H9 (cell line): ENCODE data around the gene POLA1. TPM values are rescaled to one million over a fixed set of nuclear protein-coding genes. Genes with fewer than 3 reads are reported as not detected.

ENCODE experiments used
- DNase-seq: peaks from one replicate; pipeline ENCODE4 v3.0.0-alpha.2; 2017
- H2AFZ ChIP-seq: one replicate; pipeline ENCODE4 v1.6.1; 2013; ENCODE audit warnings: mild to moderate bottlenecking, low read length, control low read depth, moderate library complexity
- H2AK5ac ChIP-seq: 2 replicates; pipeline ENCODE4 v1.6.1; 2013; ENCODE audit warnings: low read length, control low read depth, mixed read lengths; ENCODE audit not compliant: insufficient read length
- H2BK120ac ChIP-seq: one replicate; pipeline ENCODE4 v1.6.1; 2013; ENCODE audit warnings: low read depth, mild to moderate bottlenecking, low read length, control low read depth, inconsistent platforms; ENCODE audit not compliant: poor library complexity, severe bottlenecking
- H2BK12ac ChIP-seq: 2 replicates; pipeline ENCODE4 v1.6.1; 2013; ENCODE audit warnings: low read length, control low read depth, mixed read lengths, low read depth; ENCODE audit not compliant: insufficient read length
- H2BK15ac ChIP-seq: 2 replicates; pipeline ENCODE4 v1.6.1; 2013; ENCODE audit warnings: low read depth, low read length, control low read depth
- H2BK20ac ChIP-seq: one replicate; pipeline ENCODE4 v1.6.1; 2013; ENCODE audit warnings: low read depth, mild to moderate bottlenecking, low read length, control low read depth, inconsistent platforms; ENCODE audit not compliant: poor library complexity, severe bottlenecking
- H2BK5ac ChIP-seq: 2 replicates; pipeline ENCODE4 v1.6.1; 2013; ENCODE audit warnings: low read length, control low read depth, mixed read lengths; ENCODE audit not compliant: insufficient read length
- H3K14ac ChIP-seq: 2 replicates; pipeline ENCODE4 v1.6.1; 2013; ENCODE audit warnings: low read length, control low read depth; ENCODE audit not compliant: insufficient read depth
- H3K18ac ChIP-seq: 2 replicates; pipeline ENCODE4 v1.6.1; 2013; ENCODE audit warnings: low read depth, mild to moderate bottlenecking, mixed read lengths, low read length, control low read depth; ENCODE audit not compliant: insufficient read length
- H3K23ac ChIP-seq: 2 replicates; pipeline ENCODE4 v1.6.1; 2013; ENCODE audit warnings: low read length, control low read depth, mixed read lengths, low read depth; ENCODE audit not compliant: insufficient read length
- H3K23me2 ChIP-seq: 2 replicates; pipeline ENCODE4 v1.6.1; 2013; ENCODE audit warnings: low read depth, mild to moderate bottlenecking, mixed read lengths, low read length, control low read depth; ENCODE audit not compliant: insufficient read length, poor library complexity, severe bottlenecking
- H3K27ac ChIP-seq: 2 replicates; pipeline ENCODE4 v1.5.1; 2013; ENCODE audit warnings: low read length, control low read depth, mixed read lengths, low read depth; ENCODE audit not compliant: insufficient read length
- H3K27me3 ChIP-seq: 2 replicates; pipeline ENCODE4 v1.6.1; 2013; ENCODE audit warnings: low read length, control low read depth, inconsistent platforms; ENCODE audit not compliant: insufficient read depth
- H3K4ac ChIP-seq: 2 replicates; pipeline ENCODE4 v1.6.1; 2013; ENCODE audit warnings: low read depth, mild to moderate bottlenecking, control low read depth, inconsistent platforms, low read length, moderate library complexity
- H3K4me1 ChIP-seq: 2 replicates; pipeline ENCODE4 v1.6.1; 2013; ENCODE audit warnings: low read length, control low read depth, inconsistent platforms; ENCODE audit not compliant: insufficient read depth
- H3K4me2 ChIP-seq: 2 replicates; pipeline ENCODE4 v1.6.1; 2013; ENCODE audit warnings: low read length, control low read depth, mixed read lengths; ENCODE audit not compliant: insufficient read length, insufficient read depth
- H3K56ac ChIP-seq: 2 replicates; pipeline ENCODE4 v1.6.1; 2013; ENCODE audit warnings: low read depth, mild to moderate bottlenecking, mixed read lengths, low read length, control low read depth; ENCODE audit not compliant: insufficient read length
- H3K79me1 ChIP-seq: 2 replicates; pipeline ENCODE4 v1.6.1; 2013; ENCODE audit warnings: low read depth, mild to moderate bottlenecking, moderate library complexity, low read length, control low read depth, inconsistent platforms; ENCODE audit not compliant: insufficient read depth, poor library complexity, severe bottlenecking
- H3K79me2 ChIP-seq: 2 replicates; pipeline ENCODE4 v1.6.1; 2013; ENCODE audit warnings: low read length, control low read depth, inconsistent platforms; ENCODE audit not compliant: insufficient read depth
- H3K9ac ChIP-seq: 2 replicates; pipeline ENCODE4 v1.6.1; 2013; ENCODE audit warnings: low read length, control low read depth, mixed read lengths; ENCODE audit not compliant: insufficient read length; ENCODE audit errors: extremely low read depth
- H3K9me3 ChIP-seq: one replicate; pipeline ENCODE4 v1.6.1; 2013; ENCODE audit warnings: low read depth, low read length, inconsistent platforms; ENCODE audit not compliant: control insufficient read depth
- H3T11ph ChIP-seq: one replicate; pipeline ENCODE4 v1.6.1; 2013; ENCODE audit warnings: mild to moderate bottlenecking, low read length, control low read depth, inconsistent platforms
- H4K20me1 ChIP-seq: one replicate; pipeline ENCODE4 v1.6.1; 2013; ENCODE audit not compliant: control insufficient read depth, insufficient read length, insufficient read depth
- H4K5ac ChIP-seq: 2 replicates; pipeline ENCODE4 v1.6.1; 2013; ENCODE audit warnings: low read depth, mild to moderate bottlenecking, mixed read lengths, low read length, control low read depth; ENCODE audit not compliant: insufficient read length
- H4K8ac ChIP-seq: replicated peaks from 2 replicates; pipeline ENCODE4 v1.6.1; 2013; ENCODE audit warnings: low read length, control low read depth, mixed read lengths, low read depth; ENCODE audit not compliant: insufficient read length
- H4K91ac ChIP-seq: 2 replicates; pipeline ENCODE4 v1.6.1; 2013; ENCODE audit warnings: low read depth, mild to moderate bottlenecking, moderate library complexity, mixed read lengths, low read length, control low read depth; ENCODE audit not compliant: insufficient read length
- H3K27ac Mint-ChIP-seq, 3 experiments: 2 replicates in 2 of 3; 3 replicates in 1 of 3; pipeline ENCODE4 v1.8.0; 2020 to 2021; ENCODE audit warnings: mixed read lengths in 3 of 3, mild to moderate bottlenecking in 1 of 3, moderate library complexity in 1 of 3
- H3K27me3 Mint-ChIP-seq: 2 replicates; pipeline ENCODE4 v1.8.0; 2021; ENCODE audit warnings: low read depth, mild to moderate bottlenecking, moderate library complexity, mixed read lengths
- H3K36me3 Mint-ChIP-seq, 3 experiments: 2 replicates in 2 of 3; 3 replicates in 1 of 3; pipeline ENCODE4 v1.8.0; 2020 to 2021; ENCODE audit warnings: low read depth in 3 of 3, mixed read lengths in 3 of 3; ENCODE audit not compliant: insufficient read depth in 1 of 3
- H3K4me1 Mint-ChIP-seq, 2 experiments: 2 replicates each; pipeline ENCODE4 v1.8.0; 2020; ENCODE audit warnings: mixed read lengths in 2 of 2
- H3K4me3 Mint-ChIP-seq, 2 experiments: 2 replicates in 1 of 2; 3 replicates in 1 of 2; pipeline ENCODE4 v1.8.0; 2020 to 2021; ENCODE audit warnings: mild to moderate bottlenecking in 2 of 2, mixed read lengths in 2 of 2, moderate library complexity in 1 of 2
- H3K9me3 Mint-ChIP-seq, 2 experiments: 2 replicates in 1 of 2; 3 replicates in 1 of 2; pipeline ENCODE4 v1.8.0; 2020; ENCODE audit warnings: mild to moderate bottlenecking in 2 of 2, mixed read lengths in 2 of 2, moderate library complexity in 1 of 2
- WGBS: extraction: QIAGEN DNeasy Blood & Tissue Kit; methylation state at CpG from one replicate; pipeline ENCODE4 v1.1.7; 2013; ENCODE audit warnings: missing lambda C conversion rate, low lambda C conversion rate, mixed read lengths; ENCODE audit not compliant: insufficient read length; ENCODE audit errors: extremely low coverage; 5-methylcytosine and 5-hydroxymethylcytosine counted together
- total RNA-seq: library from RNA; stranded (reverse); gene quantifications from 2 replicates; pipeline ENCODE4 v1.2.1, GENCODE V29; 2021
- TF ChIP-seq, protein P1 (sequence below): fragments of 200-600 bp; sonication (generic); conservative IDR thresholded peaks from 3 replicates; pipeline ENCODE4 v1.8.0; 2021; ENCODE audit warnings: antibody characterized with exemption, mild to moderate bottlenecking

Gene POLA1
- total RNA-seq, 1 experiment from 2014 or later = 60.2 TPM

DNA sequence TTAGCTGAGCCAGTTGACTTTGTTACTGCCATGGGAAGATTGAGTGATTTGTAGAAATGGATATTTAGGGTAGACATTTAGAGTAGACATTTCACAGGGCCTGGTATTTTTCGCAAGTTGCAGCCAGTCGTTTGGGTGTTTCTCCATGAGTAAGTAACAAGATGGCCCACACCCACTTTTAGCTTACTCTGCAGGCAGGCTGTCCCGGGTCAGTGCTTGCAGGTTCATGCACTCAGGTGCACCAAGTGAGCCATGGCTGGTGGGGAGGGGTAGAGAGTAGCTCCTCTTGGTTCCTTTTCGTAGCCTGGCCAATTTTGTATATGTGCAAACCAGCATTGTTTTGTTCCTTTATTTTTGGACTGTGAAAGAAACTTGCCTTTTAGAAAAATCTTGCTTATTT lies 145.6 kb downstream of the POLA1 start:
- H2AFZ ChIP-seq = no peak overlapping the region
- Mint-ChIP-seq H3K27ac (peak overlapping the region in 1 of 3 experiments; percentile 40; a peak in 1 of 7 replicates), H3K27me3 (no peaks in the 10 kb centered on the region), H3K4me1 (peaks cover 2 to 7% of the 10 kb centered on the region in 2 experiments; a peak in 1 of 4 replicates), H3K36me3 (peaks cover 3 to 22% (median 17%) of the 10 kb centered on the region in 3 experiments; a peak in 6 of 7 replicates), H3K4me3 (no peak overlapping the region), H3K9me3 (no peaks in the 10 kb centered on the region)
- no peak overlapping the region for H3K56ac ChIP-seq
- WGBS = no CpG with 5 or more reads among the region's 4 CpGs
- no peak overlapping the region for H3K27ac ChIP-seq
- H3K9ac ChIP-seq = no peak overlapping the region
- no peak overlapping the region for H4K91ac ChIP-seq
- H3K18ac ChIP-seq = no peak overlapping the region
- H3K27me3 ChIP-seq = no peaks in the 10 kb centered on the region
- no peak overlapping the region for H2BK120ac ChIP-seq
- H3K9me3 ChIP-seq = no peaks in the 10 kb centered on the region
- H3K4me2 ChIP-seq = no peak overlapping the region
- no peak overlapping the region for H3K23ac ChIP-seq
- H3K79me1 ChIP-seq = peaks cover 3% of the 10 kb centered on the region
- H2BK12ac ChIP-seq = no peak overlapping the region
- H2BK20ac ChIP-seq = no peak overlapping the region
- H4K20me1 ChIP-seq = no peaks in the 10 kb centered on the region
- no peak overlapping the region for H2BK15ac ChIP-seq
- H2AK5ac ChIP-seq = no peak overlapping the region
- TF ChIP-seq, protein P1, sequence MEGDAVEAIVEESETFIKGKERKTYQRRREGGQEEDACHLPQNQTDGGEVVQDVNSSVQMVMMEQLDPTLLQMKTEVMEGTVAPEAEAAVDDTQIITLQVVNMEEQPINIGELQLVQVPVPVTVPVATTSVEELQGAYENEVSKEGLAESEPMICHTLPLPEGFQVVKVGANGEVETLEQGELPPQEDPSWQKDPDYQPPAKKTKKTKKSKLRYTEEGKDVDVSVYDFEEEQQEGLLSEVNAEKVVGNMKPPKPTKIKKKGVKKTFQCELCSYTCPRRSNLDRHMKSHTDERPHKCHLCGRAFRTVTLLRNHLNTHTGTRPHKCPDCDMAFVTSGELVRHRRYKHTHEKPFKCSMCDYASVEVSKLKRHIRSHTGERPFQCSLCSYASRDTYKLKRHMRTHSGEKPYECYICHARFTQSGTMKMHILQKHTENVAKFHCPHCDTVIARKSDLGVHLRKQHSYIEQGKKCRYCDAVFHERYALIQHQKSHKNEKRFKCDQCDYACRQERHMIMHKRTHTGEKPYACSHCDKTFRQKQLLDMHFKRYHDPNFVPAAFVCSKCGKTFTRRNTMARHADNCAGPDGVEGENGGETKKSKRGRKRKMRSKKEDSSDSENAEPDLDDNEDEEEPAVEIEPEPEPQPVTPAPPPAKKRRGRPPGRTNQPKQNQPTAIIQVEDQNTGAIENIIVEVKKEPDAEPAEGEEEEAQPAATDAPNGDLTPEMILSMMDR = no peak
- no peak overlapping the region for H4K8ac ChIP-seq
- DNase-seq = no peak
- no peak overlapping the region for H2BK5ac ChIP-seq
- no peaks in the 10 kb centered on the region for H3K23me2 ChIP-seq
- H3T11ph ChIP-seq = no peak overlapping the region
- no peak overlapping the region for H3K4ac ChIP-seq
- H3K4me1 ChIP-seq = no peaks in the 10 kb centered on the region
- no peaks in the 10 kb centered on the region for H3K79me2 ChIP-seq
- no peak overlapping the region for H4K5ac ChIP-seq
- no peak overlapping the region for H3K14ac ChIP-seq
